ENCODE data around the gene MTG2.

The MTG2 gene

GRCh38 chr20:62155428-62156253 lies 27.2 kb upstream of the MTG2 start:
- Mint-ChIP-seq H3K27me3 (no peaks in the 10 kb centered on the region), H3K27ac (peak overlapping the region; percentile 30), H3K4me3 (no peak overlapping the region), H3K36me3 (peaks cover 57% of the 10 kb centered on the region), H3K4me1 (peaks cover 37% of the 10 kb centered on the region), H3K9me3 (peaks cover 11% of the 10 kb centered on the region)
- no peak for ATAC-seq

GRCh38 chr20:62156254-62156556 lies 26.6 kb upstream of the MTG2 start:
- H3K4me3 Mint-ChIP-seq = no peak overlapping the region
- peak overlapping the region; percentile 30 for H3K27ac Mint-ChIP-seq
- peaks cover 63% of the 10 kb centered on the region for H3K36me3 Mint-ChIP-seq
- ATAC-seq = no peak
- peaks cover 37% of the 10 kb centered on the region for H3K4me1 Mint-ChIP-seq
- H3K9me3 Mint-ChIP-seq = peaks cover 11% of the 10 kb centered on the region
- H3K27me3 Mint-ChIP-seq = no peaks in the 10 kb centered on the region

GRCh38 chr20:62156592-62157386 lies 26.0 kb upstream of the MTG2 start:
- H3K4me1 Mint-ChIP-seq = peaks cover 37% of the 10 kb centered on the region
- no peak overlapping the region for H3K4me3 Mint-ChIP-seq
- no peaks in the 10 kb centered on the region for H3K27me3 Mint-ChIP-seq
- peaks cover 11% of the 10 kb centered on the region for H3K9me3 Mint-ChIP-seq
- H3K36me3 Mint-ChIP-seq = peaks cover 64% of the 10 kb centered on the region
- no peak overlapping the region for H3K27ac Mint-ChIP-seq
- ATAC-seq = peak; percentile 76

GRCh38 chr20:62157387-62158087 lies 25.3 kb upstream of the MTG2 start:
- Mint-ChIP-seq H3K27ac (no peak overlapping the region), H3K27me3 (no peaks in the 10 kb centered on the region), H3K4me3 (no peak overlapping the region), H3K4me1 (peaks cover 37% of the 10 kb centered on the region), H3K9me3 (peaks cover 11% of the 10 kb centered on the region), H3K36me3 (peaks cover 57% of the 10 kb centered on the region)
- no peak for ATAC-seq

GRCh38 chr20:62158088-62158400 lies 24.8 kb upstream of the MTG2 start:
- H3K27me3 Mint-ChIP-seq = no peaks in the 10 kb centered on the region
- ATAC-seq = no peak
- H3K36me3 Mint-ChIP-seq = peaks cover 52% of the 10 kb centered on the region
- H3K27ac Mint-ChIP-seq = no peak overlapping the region
- no peak overlapping the region for H3K4me3 Mint-ChIP-seq
- peaks cover 37% of the 10 kb centered on the region for H3K4me1 Mint-ChIP-seq
- H3K9me3 Mint-ChIP-seq = peaks cover 6% of the 10 kb centered on the region

- no peak for ATAC-seq
- peaks cover 4% of the 10 kb centered on the region for H3K9me3 Mint-ChIP-seq
- H3K27me3 Mint-ChIP-seq = no peaks in the 10 kb centered on the region
- H3K4me3 Mint-ChIP-seq = no peak overlapping the region
- peaks cover 48% of the 10 kb centered on the region for H3K36me3 Mint-ChIP-seq
- H3K4me1 Mint-ChIP-seq = peaks cover 37% of the 10 kb centered on the region
- H3K27ac Mint-ChIP-seq = no peak overlapping the region
Measured at GRCh38 chr20:62158541-62158940, 24.3 kb upstream of the MTG2 start.

GRCh38 chr20:62159052-62159451 lies 23.8 kb upstream of the MTG2 start:
- Mint-ChIP-seq H3K4me1 (peaks cover 37% of the 10 kb centered on the region), H3K9me3 (no peaks in the 10 kb centered on the region), H3K27ac (no peak overlapping the region), H3K27me3 (no peaks in the 10 kb centered on the region), H3K4me3 (no peak overlapping the region), H3K36me3 (peaks cover 48% of the 10 kb centered on the region)
- ATAC-seq = no peak

- peak; percentile 59 for ATAC-seq
- Mint-ChIP-seq H3K27me3 (no peaks in the 10 kb centered on the region), H3K9me3 (no peaks in the 10 kb centered on the region), H3K27ac (no peak overlapping the region), H3K4me1 (peaks cover 33% of the 10 kb centered on the region), H3K36me3 (peaks cover 48% of the 10 kb centered on the region), H3K4me3 (peak overlapping the region; percentile 39)
Measured at GRCh38 chr20:62159839-62160238, 23.0 kb upstream of the MTG2 start.

- Mint-ChIP-seq H3K9me3 (no peaks in the 10 kb centered on the region), H3K27ac (no peak overlapping the region), H3K4me1 (peaks cover 31% of the 10 kb centered on the region), H3K27me3 (no peaks in the 10 kb centered on the region), H3K4me3 (no peak overlapping the region), H3K36me3 (peaks cover 50% of the 10 kb centered on the region)
- no peak for ATAC-seq
Measured at GRCh38 chr20:62160253-62160652, 22.6 kb upstream of the MTG2 start.

GRCh38 chr20:62160876-62161275 lies 22.0 kb upstream of the MTG2 start:
- no peak overlapping the region for H3K27ac Mint-ChIP-seq
- H3K4me3 Mint-ChIP-seq = no peak overlapping the region
- H3K9me3 Mint-ChIP-seq = no peaks in the 10 kb centered on the region
- peaks cover 51% of the 10 kb centered on the region for H3K36me3 Mint-ChIP-seq
- H3K27me3 Mint-ChIP-seq = no peaks in the 10 kb centered on the region
- H3K4me1 Mint-ChIP-seq = peaks cover 25% of the 10 kb centered on the region
- no peak for ATAC-seq

- Mint-ChIP-seq H3K9me3 (no peaks in the 10 kb centered on the region), H3K4me3 (no peak overlapping the region), H3K4me1 (peaks cover 20% of the 10 kb centered on the region), H3K36me3 (peaks cover 54% of the 10 kb centered on the region), H3K27me3 (no peaks in the 10 kb centered on the region), H3K27ac (no peak overlapping the region)
- no peak for ATAC-seq
Measured at GRCh38 chr20:62161347-62161746, 21.5 kb upstream of the MTG2 start.

GRCh38 chr20:62162765-62163484 lies 19.9 kb upstream of the MTG2 start:
- Mint-ChIP-seq H3K27ac (no peak overlapping the region), H3K4me1 (peaks cover 10% of the 10 kb centered on the region)

GRCh38 chr20:62163485-62163865 lies 19.4 kb upstream of the MTG2 start:
- no peaks in the 10 kb centered on the region for H3K9me3 Mint-ChIP-seq
- H3K27ac Mint-ChIP-seq = no peak overlapping the region
- H3K27me3 Mint-ChIP-seq = no peaks in the 10 kb centered on the region
- peak; percentile 37 for ATAC-seq
- peaks cover 60% of the 10 kb centered on the region for H3K36me3 Mint-ChIP-seq
- H3K4me1 Mint-ChIP-seq = peaks cover 10% of the 10 kb centered on the region
- no peak overlapping the region for H3K4me3 Mint-ChIP-seq

More at GRCh38 chr20:62162765-62163484, 19.9 kb upstream of the MTG2 start:
- Mint-ChIP-seq H3K9me3 (no peaks in the 10 kb centered on the region), H3K27me3 (no peaks in the 10 kb centered on the region), H3K36me3 (peaks cover 56% of the 10 kb centered on the region), H3K4me3 (no peak overlapping the region)
- peak; percentile 6 for ATAC-seq

GRCh38 chr20:62163986-62164762 lies 18.7 kb upstream of the MTG2 start:
- Mint-ChIP-seq H3K27ac (no peak overlapping the region), H3K9me3 (no peaks in the 10 kb centered on the region), H3K27me3 (no peaks in the 10 kb centered on the region), H3K4me1 (peaks cover 9% of the 10 kb centered on the region), H3K36me3 (peaks cover 63% of the 10 kb centered on the region), H3K4me3 (no peak overlapping the region)
- no peak for ATAC-seq

Measured in stimulated activated memory B cell treated with anti-CD40 and anti-IgM and Interleukin-4, amounts not matched to agents 10 μg/mL and 1 μg/mL and 100 μg/mL, for 72 hours (primary cell).